GM10248 (cell line): Measurements from ENCODE around the gene KRTAP24-1.

Experiments
- CTCF ChIA-PET: fragments of 300-600 bp; sonication (Branson Sonifier 250); formaldehyde crosslinking; extraction: SDS; loops from one replicate; lab custom pipeline; 2021; ENCODE audit warnings: antibody characterized with exemption; lab: Yijun Ruan, JAX
- POLR2A ChIA-PET: fragments of 350-650 bp; sonication (Branson Sonifier 250); formaldehyde crosslinking; extraction: SDS; loops from one replicate; lab custom pipeline; 2020; ENCODE audit warnings: antibody characterized with exemption; lab: Yijun Ruan, JAX
- DNase-seq: peaks from one replicate; pipeline ENCODE4 v3.0.0; 2012; ENCODE audit errors: extremely low spot score
- CTCF ChIP-seq: IDR thresholded peaks from 2 replicates; pipeline ENCODE4 v1.5.1; 2012; ENCODE audit warnings: mild to moderate bottlenecking, low read depth; ENCODE audit errors: extremely low read depth, missing control alignments, control extremely low read depth

Gene KRTAP24-1

DNA sequence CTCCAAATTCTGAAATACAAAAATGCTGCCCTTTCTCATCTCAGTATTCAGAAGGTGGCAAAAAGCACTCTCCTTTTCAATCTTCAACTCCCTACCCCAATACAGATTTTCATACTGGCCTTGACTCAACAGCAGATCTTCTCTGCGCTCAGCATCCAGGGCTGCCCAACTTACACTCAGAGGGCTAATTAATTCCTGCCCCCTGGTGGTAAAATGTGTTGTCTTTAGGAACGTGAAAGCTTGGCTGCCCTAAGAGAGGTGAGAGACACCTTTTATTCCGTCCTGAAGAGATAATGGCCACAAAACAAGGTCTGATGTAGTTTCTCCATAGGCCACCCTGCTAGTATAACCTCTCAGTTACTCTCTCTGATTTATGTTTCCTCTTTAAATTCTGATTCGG, 25.0 kb downstream of the KRTAP24-1 start:
- CTCF ChIA-PET: interaction anchor here (1.1 kb wide), 1 partner anchor 23 kb away, joined by 3 read pairs; no protein-coding TSS in a partner anchor
- POLR2A ChIA-PET: no interaction called here
- DNase-seq: no peak

GRCh38 chr21:30256100-30256499, 26.6 kb downstream of the KRTAP24-1 start:
- no peak for TF ChIP-seq CTCF
- ChIA-PET POLR2A (no interaction called here), CTCF (no interaction called here)
- DNase-seq: no peak

More for the DNA sequence above, 25.0 kb downstream of the KRTAP24-1 start:
- no peak for TF ChIP-seq CTCF

DNA sequence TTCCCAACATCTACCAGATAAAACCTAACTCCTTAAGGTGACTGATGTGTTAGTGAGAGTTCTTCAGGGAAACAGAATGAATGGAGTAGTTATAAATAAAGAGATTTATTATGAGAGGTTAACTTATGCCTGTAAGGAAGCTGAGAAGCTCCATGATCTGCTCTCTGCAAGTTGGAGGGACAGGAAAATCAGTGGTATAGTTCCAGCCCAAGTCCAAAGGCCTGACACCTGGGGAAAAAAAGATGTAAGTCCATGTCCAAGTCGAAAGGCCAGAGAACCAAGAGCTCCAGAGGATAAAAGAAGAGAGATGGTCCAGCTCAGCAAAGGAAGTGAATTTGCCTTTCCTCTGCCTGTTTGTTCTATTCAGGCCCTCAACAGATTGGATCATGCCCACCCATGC, 27.1 kb downstream of the KRTAP24-1 start:
- TF ChIP-seq CTCF: no peak
- CTCF ChIA-PET: interaction anchor here (1.2 kb wide), 1 partner anchor 8 kb away, joined by 3 read pairs; no protein-coding TSS in a partner anchor
- POLR2A ChIA-PET: no interaction called here
- DNase-seq: no peak

DNA sequence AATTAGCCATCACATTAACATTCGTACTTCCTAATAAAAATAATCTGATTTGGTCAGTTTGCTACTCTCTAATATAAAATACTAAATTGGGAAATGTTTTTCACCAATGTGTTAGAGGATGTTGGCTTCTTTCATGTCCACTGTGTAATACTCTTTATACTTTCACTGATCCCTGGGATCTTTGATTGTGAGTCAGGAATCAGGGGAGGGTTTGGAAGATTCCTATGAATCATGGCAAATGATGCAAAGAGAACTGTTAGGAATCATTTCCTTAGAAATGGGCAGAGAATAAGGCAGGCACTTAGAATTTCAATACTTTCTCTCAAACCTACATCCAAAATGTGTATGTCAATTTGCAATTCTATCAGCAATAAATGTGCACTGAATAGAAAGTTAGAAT, 31.0 kb downstream of the KRTAP24-1 start:
- no peak for TF ChIP-seq CTCF
- ChIA-PET POLR2A (no interaction called here), CTCF (no interaction called here)
- no peak for DNase-seq

GRCh38 chr21:30249936-30250335, 32.8 kb downstream of the KRTAP24-1 start:
- ChIA-PET CTCF (no interaction called here), POLR2A (no interaction called here)
- no peak for DNase-seq
- TF ChIP-seq CTCF: no peak

DNA sequence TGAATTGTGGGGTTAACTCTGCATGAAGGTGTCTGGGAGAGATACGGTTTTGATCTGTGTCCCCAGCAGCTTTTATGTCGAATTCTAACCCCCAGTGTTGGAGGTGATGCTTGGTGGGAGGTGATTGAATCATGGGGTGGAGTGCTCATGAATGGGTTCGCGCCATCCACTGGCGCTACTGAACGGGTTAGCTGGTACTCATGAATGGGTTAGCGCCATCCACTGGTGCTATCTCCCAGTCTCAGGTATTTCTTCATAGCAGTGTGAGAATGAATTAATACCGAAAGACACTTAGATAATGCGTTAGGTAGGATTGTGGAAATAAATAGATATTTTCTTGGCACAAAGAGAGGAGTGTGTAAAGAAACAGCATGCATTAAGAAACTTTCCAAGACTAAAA, 33.9 kb downstream of the KRTAP24-1 start:
- ChIA-PET CTCF (no interaction called here), POLR2A (no interaction called here)
- DNase-seq: no peak
- no peak for TF ChIP-seq CTCF
